Natural killer cell treated with Interleukin-12 subunit alpha and Interleukin-12 subunit beta and Interleukin-15 and Interleukin-18, amount 100 ng/mL, for 72 hours (primary cell): Measurements from ENCODE around the gene C7orf57. TPM values are rescaled to one million over a fixed set of nuclear protein-coding genes. Genes with fewer than 3 reads are reported as not detected.

ENCODE experiments used
- total RNA-seq, 2 donors: library from RNA; stranded (reverse); gene quantifications; one replicate each; pipeline ENCODE4 v1.2.3, GENCODE V29; 2022

Gene C7orf57
- total RNA-seq, 2 donors from 2014 or later: 0.56 to 0.57 TPM

Other genes with a start within 250 kb of the C7orf57 start
- gene PKD1L1, start 87.1 kb upstream of the C7orf57 start, total RNA-seq: under 1 TPM; 0.28 to 0.31 TPM
- gene HUS1, start 55.9 kb upstream of the C7orf57 start, total RNA-seq: 10 to 100 TPM; 60.4 to 61.7 TPM
- gene SUN3, start 6.4 kb upstream of the C7orf57 start, total RNA-seq: under 1 TPM in 1 of 2 donors, not detected in 1; 0.71 TPM
- 100 to 1,000 TPM in 1 of 2 donors, 10 to 100 TPM in 1; 93.2 to 145 TPM for gene UPP1, start 53.7 kb downstream of the C7orf57 start, total RNA-seq
- not detected for gene ABCA13, start 135.9 kb downstream of the C7orf57 start, total RNA-seq